Upper lobe of right lung (tissue), 1 donor: ENCODE results near the gene GOSR1. TPM values are rescaled to one million over a fixed set of nuclear protein-coding genes. Genes with fewer than 3 reads are reported as not detected.
"Not testable (repeated sequence)": the region's sequence is repeated elsewhere in the genome, so short reads cannot be mapped to it uniquely, and the experiment has no call there.

Source experiments
- ATAC-seq: fragments of 200-7000 bp; cut with Tn5 transposase; one replicate; pipeline ENCODE4 v1.9.1; 2020; ENCODE audit warnings: mild to moderate bottlenecking, moderate library complexity
- DNase-seq: peaks from one replicate; pipeline ENCODE4 v3.0.0-alpha.2; 2020
- H3K27ac ChIP-seq: fragments of 200-600 bp; one replicate; pipeline ENCODE4 v1.8.0; 2022
- H3K27me3 ChIP-seq: fragments of 200-600 bp; one replicate; pipeline ENCODE4 v1.8.0; 2022; ENCODE audit warnings: mild to moderate bottlenecking
- H3K36me3 ChIP-seq: fragments of 200-600 bp; one replicate; pipeline ENCODE4 v1.8.0; 2022
- H3K4me1 ChIP-seq: fragments of 200-600 bp; one replicate; pipeline ENCODE4 v1.8.0; 2022
- H3K4me3 ChIP-seq: fragments of 200-600 bp; one replicate; pipeline ENCODE4 v1.8.0; 2022; ENCODE audit warnings: mild to moderate bottlenecking
- H3K9me3 ChIP-seq: fragments of 200-600 bp; one replicate; pipeline ENCODE4 v1.8.0; 2022
- CTCF ChIP-seq: fragments of 200-600 bp; IDR thresholded peaks from one replicate; pipeline ENCODE4 v1.8.0; 2022; ENCODE audit warnings: antibody characterized with exemption
- intact Hi-C: fragments of 100-400 bp; cut with DNase I; formaldehyde crosslinking; loops from one replicate; pipeline ENCODE4 v1.11.0; 2022
- total RNA-seq: library from RNA; stranded (reverse); fragmentation: NEBNext Ultra II Directional; extraction: Animal tissue kit (Norgen Biotek cat#: 25700); gene quantifications from one replicate; pipeline ENCODE4 v1.2.1, GENCODE V29; 2021
- donor health status: DM: no; HTN: yes; CAD: no; lungs with severe emphysema.

The GOSR1 gene
- total RNA-seq, 1 donor from 2014 or later, result 48.9 TPM

DNA sequence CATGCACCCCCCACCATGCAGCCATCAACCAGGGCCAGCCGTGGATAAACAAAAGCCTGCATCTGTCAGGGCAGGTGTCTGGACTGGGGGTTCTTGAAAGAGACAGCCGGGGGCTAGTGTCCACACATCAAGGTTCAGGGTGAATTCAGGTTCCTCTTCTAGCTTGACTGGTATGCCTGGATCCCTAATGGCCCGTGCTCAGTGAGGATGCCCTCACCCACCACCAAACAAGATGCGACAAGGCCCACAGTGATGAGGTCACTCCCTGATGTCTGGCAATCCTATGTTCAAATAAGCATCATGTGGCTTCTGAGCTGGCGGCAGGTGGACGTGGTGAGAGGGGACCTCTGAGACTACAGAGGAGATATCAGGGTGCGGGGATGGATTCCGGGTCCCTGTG, 64.6 kb downstream of the GOSR1 start:
- DNase-seq, result no peak
- TF ChIP-seq CTCF, result no peak

DNA sequence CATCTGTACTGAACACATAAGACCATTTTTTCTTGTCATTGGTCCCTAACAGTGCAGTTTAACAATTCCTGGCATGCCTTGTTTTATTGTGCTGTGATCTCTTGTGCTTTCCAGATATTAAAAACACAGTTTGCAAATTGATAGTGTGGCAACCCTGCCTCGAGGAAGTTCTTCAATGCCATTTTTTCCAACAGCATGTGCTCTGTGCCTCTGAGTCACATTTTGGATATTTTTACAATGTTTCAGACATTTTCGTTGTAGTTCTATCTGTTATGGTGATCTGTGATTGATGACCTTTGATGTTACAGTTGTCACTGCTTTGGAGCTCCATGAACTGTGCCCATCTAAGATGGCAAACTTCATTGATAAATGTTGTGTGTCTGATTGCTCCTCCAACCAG, 66.2 kb downstream of the GOSR1 start:
- Histone ChIP-seq H3K4me1 (no peaks in the 10 kb centered on the region), H3K27me3 (no peaks in the 10 kb centered on the region), H3K9me3 (no peaks in the 10 kb centered on the region), H3K36me3 (no peaks in the 10 kb centered on the region), H3K27ac (no peak overlapping the region), H3K4me3 (no peak overlapping the region)
- ATAC-seq, result no peak
- no peak for TF ChIP-seq CTCF
- DNase-seq, result no peak
- intact Hi-C loops, result no loop called here

More for the DNA sequence above, 64.6 kb downstream of the GOSR1 start:
- Histone ChIP-seq H3K27ac (no peak overlapping the region), H3K4me1 (no peaks in the 10 kb centered on the region), H3K9me3 (no peaks in the 10 kb centered on the region), H3K4me3 (no peak overlapping the region), H3K27me3 (no peaks in the 10 kb centered on the region), H3K36me3 (no peaks in the 10 kb centered on the region)
- ATAC-seq, result no peak
- intact Hi-C loops, result no loop called here

GRCh38 chr17:30545024-30545423, 67.8 kb downstream of the GOSR1 start:
- no peak overlapping the region for H3K27ac ChIP-seq
- ATAC-seq (no peak), DNase-seq (no peak)
- H3K36me3 ChIP-seq, result no peaks in the 10 kb centered on the region
- no peaks in the 10 kb centered on the region for H3K4me1 ChIP-seq
- TF ChIP-seq CTCF, result no peak
- H3K27me3 ChIP-seq, result no peaks in the 10 kb centered on the region
- no peak overlapping the region for H3K4me3 ChIP-seq
- intact Hi-C loops, result no loop called here
- H3K9me3 ChIP-seq, result no peaks in the 10 kb centered on the region

DNA sequence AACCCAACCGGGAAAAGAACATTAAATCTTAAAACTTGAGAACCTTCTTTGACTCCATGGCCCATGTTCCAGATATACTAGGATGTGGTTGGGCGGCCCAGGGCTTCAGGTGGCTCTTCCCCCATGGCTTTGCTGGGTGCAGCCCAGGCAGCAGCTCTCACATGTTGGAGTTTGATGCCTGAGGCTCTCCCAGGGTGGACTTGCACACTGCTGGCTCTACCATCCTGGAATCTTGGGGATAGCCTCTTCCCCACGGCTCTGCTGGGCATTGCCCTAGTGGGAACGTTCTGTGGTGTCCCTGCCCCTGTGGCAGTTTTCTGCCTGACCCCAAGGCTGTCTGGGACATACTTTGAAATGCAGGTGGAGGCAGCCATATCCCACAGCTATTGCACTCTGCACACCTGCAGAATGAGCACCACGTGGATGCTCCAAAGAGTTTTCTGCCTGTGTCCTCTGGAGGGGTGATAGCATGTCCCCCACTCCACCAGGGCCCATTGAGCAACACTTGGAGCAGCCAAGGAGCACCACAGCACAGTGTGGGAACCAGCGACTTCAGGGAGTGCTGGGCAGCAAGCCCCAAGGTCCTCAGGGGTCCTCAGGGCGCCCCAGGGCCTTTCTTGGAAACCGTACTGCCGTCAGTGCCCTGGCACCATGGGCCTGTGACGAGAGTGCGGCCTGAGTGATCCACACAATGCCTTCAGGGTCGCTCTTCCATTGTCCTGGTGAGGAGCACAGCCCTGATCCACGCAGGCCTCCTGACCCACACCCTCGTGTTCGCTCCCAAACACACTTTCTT, 70.8 kb downstream of the GOSR1 start:
- H3K27me3 ChIP-seq, result no peaks in the 10 kb centered on the region
- H3K4me3 ChIP-seq, result no peak overlapping the region
- ATAC-seq (no peak), DNase-seq (no peak)
- no peaks in the 10 kb centered on the region for H3K4me1 ChIP-seq
- no peak for TF ChIP-seq CTCF
- H3K27ac ChIP-seq, result no peak overlapping the region
- no peaks in the 10 kb centered on the region for H3K36me3 ChIP-seq
- no peaks in the 10 kb centered on the region for H3K9me3 ChIP-seq
- intact Hi-C loops, result no loop called here

GRCh38 chr17:30549181-30549580, 72.0 kb downstream of the GOSR1 start:
- ATAC-seq, H3K36me3 ChIP-seq, H3K4me1 ChIP-seq, H3K9me3 ChIP-seq, H3K27ac ChIP-seq, DNase-seq, intact Hi-C loops, H3K27me3 ChIP-seq, H3K4me3 ChIP-seq: not testable (repeated sequence)

DNA sequence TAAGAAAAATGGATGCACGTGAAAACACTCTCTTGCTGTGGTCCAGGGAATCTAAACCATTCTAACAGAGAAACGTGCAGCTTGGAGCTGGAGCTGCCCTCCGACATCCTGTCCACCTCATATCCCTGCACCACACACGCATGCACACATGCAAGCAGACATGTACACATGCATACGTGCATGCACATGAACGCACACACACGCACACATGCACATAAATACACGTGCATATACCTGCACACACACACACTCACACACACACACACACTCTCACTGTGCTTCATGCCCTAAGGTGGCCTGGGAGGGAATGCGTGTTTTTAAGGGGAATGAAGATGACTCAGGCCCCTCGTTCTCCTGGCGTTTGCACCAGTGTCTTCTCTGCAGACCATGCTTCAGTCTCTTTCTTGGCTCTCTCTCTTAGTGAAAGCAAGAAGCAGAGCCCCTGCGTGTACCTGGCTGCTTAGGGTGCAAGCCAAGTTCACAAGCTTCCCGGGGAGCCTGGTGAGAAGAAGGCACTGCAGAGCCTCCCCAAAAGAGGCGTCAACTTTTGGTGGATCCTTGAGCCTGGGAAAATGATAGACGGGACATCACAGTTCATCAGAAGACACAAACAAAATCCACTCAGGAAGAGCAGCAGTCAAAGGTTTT, 72.8 kb downstream of the GOSR1 start:
- Histone ChIP-seq H3K36me3 (no peaks in the 10 kb centered on the region), H3K27me3 (no peaks in the 10 kb centered on the region), H3K4me3 (no peak overlapping the region), H3K27ac (no peak overlapping the region), H3K9me3 (no peaks in the 10 kb centered on the region), H3K4me1 (no peaks in the 10 kb centered on the region)
- ATAC-seq, result no peak
- intact Hi-C loops, result no loop called here
- TF ChIP-seq CTCF, result no peak
- DNase-seq, result no peak
